Motor neuron (in vitro differentiated cells): ENCODE data around the gene PRKN. TPM values are rescaled to one million over a fixed set of nuclear protein-coding genes. Genes with fewer than 3 reads are reported as not detected.
"Not testable (repeated sequence)": the region's sequence is repeated elsewhere in the genome, so short reads cannot be mapped to it uniquely, and the experiment has no call there.

Experiments
- ATAC-seq, 8 experiments: fragments of 200-7000 bp; cut with Tn5 transposase; replicated peaks in 6 of 8; 2 replicates each; pipeline ENCODE4 v1.8.0; 2021; ENCODE audit warnings: mild to moderate bottlenecking in 8 of 8, moderate library complexity in 8 of 8
- H3K27ac ChIP-seq, 2 donors: fragments of 250-450 bp; sonication (Bioruptor Pico); 2 replicates each; pipeline ENCODE4 v1.9.0; 2021; ENCODE audit warnings: antibody characterized with exemption in 2 of 2, mild to moderate bottlenecking in 2 of 2, moderate library complexity in 1 of 2
- H3K4me1 ChIP-seq, 2 donors: fragments of 250-450 bp; sonication (Bioruptor Pico); replicated peaks in 1 of 2; 2 replicates each; pipeline ENCODE4 v1.6.1; 2021; ENCODE audit warnings: antibody characterized with exemption in 2 of 2, mild to moderate bottlenecking in 2 of 2, moderate library complexity in 1 of 2
- H3K4me3 ChIP-seq, 5 donors: fragments of 250-450 bp; sonication (Bioruptor Pico); 2 replicates each; pipeline ENCODE4 v1.9.0; 2021; ENCODE audit warnings: antibody characterized with exemption in 5 of 5, mild to moderate bottlenecking in 5 of 5, moderate library complexity in 4 of 5
- WGBS, 10 experiments: fragments of 450-650 bp; shearing (Covaris generic); methylation state at CpG; one replicate each; pipeline ENCODE4 v1.0.0; 2022; 5-methylcytosine and 5-hydroxymethylcytosine counted together
- in situ Hi-C, 9 experiments: fragments of 400-800 bp; cut with MboI; loops; one replicate each; pipeline ENCODE4 v1.15.0; 2021; ENCODE audit warnings: low sequenced_read_pairs in 9 of 9, low pct_unique_long_range_greater_than_20kb in 2 of 9; ENCODE audit not compliant: unreplicated experiment in 9 of 9
- total RNA-seq, 8 experiments: library from RNA; unstranded; fragments of 300-600 nt; gene quantifications; 2 replicates each; pipeline versions ENCODE4 v1.2.3 to v1.2.4, GENCODE V29; 2022

Gene PRKN
- total RNA-seq, 8 experiments from 2014 or later = 0.71 to 8.1 (median 2.9) TPM

DNA sequence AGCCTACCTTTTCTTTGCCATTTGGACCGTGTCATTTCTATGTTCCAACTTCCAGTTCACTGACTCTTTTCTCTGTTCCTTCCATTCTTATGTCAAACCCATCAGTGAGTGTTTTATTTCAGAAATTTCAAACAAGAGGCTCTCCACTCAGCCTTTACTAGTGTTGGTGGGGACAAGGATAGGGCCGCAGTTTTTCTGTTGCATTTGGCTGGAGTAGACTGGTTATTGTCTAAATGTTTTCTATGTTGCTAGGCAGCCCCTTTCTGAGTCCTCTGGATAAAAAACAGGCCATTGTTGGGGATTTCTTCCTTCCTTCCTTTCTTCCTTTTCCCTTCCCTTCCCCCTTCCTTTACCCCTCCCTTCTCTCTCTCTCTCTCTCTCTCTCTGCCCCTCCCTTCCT is 288.6 kb downstream of the PRKN start:
- in situ Hi-C loops = no loop called here
- WGBS, 10 experiments = 0 to 57% (median 21%) methylated on average over 1 to 2 of the region's 2 CpGs; no CpG with 5 or more reads in 1 of the 10 experiments
- H3K4me1 ChIP-seq = peaks cover 24% of the 10 kb centered on the region in 2 donors
- H3K4me3 ChIP-seq = no peak overlapping the region
- ATAC-seq = peak in 5 of 8 experiments; percentile 72 to 84 (median 77)
- peak overlapping the region in 1 of 2 donors; percentile 28 for H3K27ac ChIP-seq

DNA sequence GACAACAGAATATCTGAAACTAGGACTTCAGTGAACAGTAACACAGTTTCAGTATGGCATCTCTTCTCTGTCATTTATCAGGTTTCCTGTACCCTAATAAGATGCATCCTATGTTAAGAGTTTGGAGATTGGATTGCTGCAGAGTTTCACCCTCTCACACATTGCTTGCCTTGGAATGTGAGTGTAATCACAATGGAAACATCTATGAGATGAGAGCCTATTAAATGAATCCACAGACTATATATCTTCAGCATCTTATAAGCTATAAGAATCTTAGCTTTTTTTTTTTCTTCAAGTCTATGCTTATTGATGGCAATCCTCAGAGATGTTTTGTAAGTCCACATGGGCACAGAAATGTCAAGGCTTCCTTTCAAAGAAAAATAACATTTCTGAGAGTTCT is 292.5 kb downstream of the PRKN start:
- H3K4me3 ChIP-seq = no peak overlapping the region
- in situ Hi-C loops = no loop called here
- H3K27ac ChIP-seq = no peak overlapping the region
- H3K4me1 ChIP-seq = no peaks in the 10 kb centered on the region
- ATAC-seq = no peak

DNA sequence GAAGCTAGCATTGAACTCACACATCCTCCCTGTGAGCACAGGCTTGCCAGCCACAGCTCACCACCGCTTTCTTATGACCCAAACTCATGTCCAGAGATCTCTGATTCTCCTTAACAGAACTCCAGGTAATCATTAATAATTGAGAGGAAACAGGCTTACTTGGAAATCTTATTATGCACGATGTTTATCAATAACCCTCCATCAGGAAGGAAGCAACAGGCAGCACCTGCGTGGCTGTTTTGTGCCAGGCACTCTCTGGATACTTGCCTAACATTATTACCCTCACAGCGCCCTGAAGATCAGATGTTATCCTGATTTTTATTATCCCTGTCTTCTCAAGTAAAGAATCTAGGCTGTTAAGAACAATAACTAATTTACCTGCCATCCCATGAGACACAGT is 306.6 kb downstream of the PRKN start:
- in situ Hi-C loops = no loop called here
- 9 to 100% (median 88%) methylated on average over 1 to 4 of the region's 4 CpGs; no CpG with 5 or more reads in 1 of the 10 experiments for WGBS, 10 experiments
- ATAC-seq = no peak
- H3K4me3 ChIP-seq = no peak overlapping the region
- no peak overlapping the region for H3K27ac ChIP-seq
- H3K4me1 ChIP-seq = no peaks in the 10 kb centered on the region

DNA sequence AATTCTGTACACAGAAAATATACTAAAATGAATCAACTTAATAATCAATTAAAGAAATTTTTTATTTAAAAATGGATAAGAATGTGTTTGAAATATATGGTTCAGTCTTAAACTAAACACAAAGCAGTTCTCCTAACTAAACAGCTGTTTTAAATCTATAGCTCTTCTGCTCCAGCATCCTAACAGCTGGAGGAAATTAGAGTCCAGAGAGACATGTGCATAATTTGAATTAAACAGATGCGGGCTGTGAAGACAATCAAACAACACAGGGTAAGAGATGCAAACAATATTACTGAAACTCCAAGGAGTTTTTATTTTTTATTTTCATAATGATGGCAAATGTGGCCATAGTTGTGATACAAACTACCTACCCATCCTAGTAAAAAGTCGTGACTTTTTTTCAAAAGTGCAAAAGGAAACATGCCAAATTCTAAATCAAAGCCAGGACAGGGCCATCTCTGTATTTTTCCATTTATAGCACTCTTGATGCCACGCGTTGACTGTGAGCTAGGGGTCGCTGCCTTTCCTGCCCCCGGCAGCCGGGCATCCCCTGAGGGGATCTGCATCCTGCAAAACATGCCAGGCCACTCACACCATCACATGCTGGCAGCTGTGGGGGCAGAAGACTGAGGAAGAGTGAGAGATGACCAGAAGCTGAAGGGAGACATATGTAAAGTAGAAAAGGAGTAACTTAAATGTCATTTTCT is 310.6 kb downstream of the PRKN start:
- no peak overlapping the region for H3K27ac ChIP-seq
- no peak overlapping the region for H3K4me3 ChIP-seq
- 0 to 100% (median 92%) methylated on average over 1 to 6 of the region's 7 CpGs; no CpG with 5 or more reads in 2 of the 10 experiments for WGBS, 10 experiments
- in situ Hi-C loops = no loop called here
- no peak for ATAC-seq
- no peaks in the 10 kb centered on the region for H3K4me1 ChIP-seq

DNA sequence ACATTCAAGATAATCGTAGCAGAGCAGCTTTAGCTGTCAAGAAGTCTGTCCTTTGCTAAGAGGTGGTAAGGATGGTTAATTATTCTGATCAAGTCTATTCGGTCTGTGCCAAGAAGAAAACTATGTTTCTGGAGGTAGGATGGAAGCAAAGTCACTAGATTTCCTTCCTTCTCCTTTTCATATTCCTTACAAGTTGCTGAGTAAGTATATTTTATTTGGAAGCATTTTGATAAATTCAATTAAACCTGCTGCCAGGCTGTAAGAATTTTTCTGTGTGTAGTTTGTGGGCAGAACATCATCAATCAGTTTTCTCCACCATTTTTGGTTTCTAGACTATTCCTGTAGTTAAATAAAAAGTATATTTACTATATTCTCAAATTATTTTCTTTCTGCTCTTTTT is 311.3 kb downstream of the PRKN start:
- H3K4me3 ChIP-seq = no peak overlapping the region
- peaks cover 0 to under 1% of the 10 kb centered on the region in 2 donors for H3K4me1 ChIP-seq
- no peak overlapping the region for H3K27ac ChIP-seq
- WGBS, 10 experiments = 0 to 100% (median 94%) methylated on average over 1 to 2 of the region's 2 CpGs; no CpG with 5 or more reads in 3 of the 10 experiments
- in situ Hi-C loops = no loop called here
- no peak for ATAC-seq

- peak in 5 of 8 experiments; percentile 78 to 82 (median 80) for ATAC-seq
- H3K4me1 ChIP-seq = peaks cover 16 to 19% of the 10 kb centered on the region in 2 donors
- H3K4me3 ChIP-seq = no peak overlapping the region
- peak overlapping the region; percentile 20 to 53 for H3K27ac ChIP-seq
- WGBS, 10 experiments = 11 to 80% (median 21%) methylated on average over 1 to 7 of the region's 8 CpGs
- in situ Hi-C loops = no loop called here
These were observed 317.6 kb downstream of the PRKN start for GRCh38 chr6:162409741-162410691.

DNA sequence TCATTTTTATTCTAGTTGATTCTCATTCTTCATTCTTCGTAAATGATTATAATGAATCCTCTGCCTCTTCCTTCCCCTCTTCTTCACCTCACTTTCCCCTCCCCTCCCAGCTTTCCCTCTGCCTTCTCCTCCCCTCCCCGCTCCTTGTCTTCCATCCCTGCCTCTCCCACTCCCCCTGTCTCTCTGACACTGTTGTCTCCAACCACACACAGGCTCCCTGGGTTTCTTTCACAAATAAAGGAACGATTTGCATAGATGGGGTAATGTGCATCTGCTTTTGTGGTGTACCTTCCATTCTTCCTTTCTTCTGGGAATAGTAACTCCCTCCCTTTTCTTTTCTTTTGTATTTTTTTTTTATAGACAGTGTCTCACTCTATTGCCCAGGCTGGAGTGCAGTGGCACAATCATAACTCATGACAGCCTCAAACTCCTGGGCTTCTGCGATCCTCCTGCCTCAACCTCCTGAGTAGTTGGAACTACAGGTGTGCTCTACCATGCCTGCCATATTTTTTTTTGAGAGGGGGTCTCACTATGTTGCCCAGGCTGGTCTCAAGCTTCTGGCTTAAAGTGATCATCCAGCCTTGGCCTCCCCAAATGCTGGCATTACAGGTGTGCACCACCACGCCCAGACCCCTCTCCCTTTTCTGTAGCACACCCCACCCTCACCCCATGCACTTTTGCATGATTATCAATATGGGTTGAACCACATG is 318.6 kb downstream of the PRKN start:
- ATAC-seq = peak in 1 of 8 experiments; percentile 31
- Histone ChIP-seq H3K4me3 (no peak overlapping the region), H3K27ac (no peak overlapping the region), H3K4me1 (peaks cover 16 to 19% of the 10 kb centered on the region in 2 donors)
- in situ Hi-C loops = no loop called here
- WGBS, 10 experiments = 0 to 100% (median 40%) methylated on average over 1 to 4 of the region's 5 CpGs; no CpG with 5 or more reads in 3 of the 10 experiments

- in situ Hi-C loops = no loop called here
- Histone ChIP-seq H3K4me1 (peaks cover 4 to 8% of the 10 kb centered on the region in 2 donors), H3K27ac (no peak overlapping the region), H3K4me3 (no peak overlapping the region)
- no peak for ATAC-seq
- 0 to 100% (median 66%) methylated on average over 1 to 4 of the region's 4 CpGs; no CpG with 5 or more reads in 2 of the 10 experiments for WGBS, 10 experiments
These were observed 322.6 kb downstream of the PRKN start for GRCh38 chr6:162404951-162405350.

GRCh38 chr6:162403031-162403430 is 324.5 kb downstream of the PRKN start:
- Histone ChIP-seq H3K27ac (no peak overlapping the region), H3K4me3 (no peak overlapping the region), H3K4me1 (no peaks in the 10 kb centered on the region)
- WGBS, 10 experiments = 51 to 100% (median 90%) methylated on average over 1 to 11 of the region's 11 CpGs
- in situ Hi-C loops = no loop called here
- ATAC-seq = no peak

GRCh38 chr6:162395181-162395580 is 332.4 kb downstream of the PRKN start:
- Histone ChIP-seq H3K27ac (no peak overlapping the region), H3K4me3 (no peak overlapping the region), H3K4me1 (no peaks in the 10 kb centered on the region)
- no peak for ATAC-seq
- in situ Hi-C loops = no loop called here
- WGBS, 10 experiments = 67 to 100% (median 100%) methylated on average over 1 to 2 of the region's 2 CpGs; no CpG with 5 or more reads in 3 of the 10 experiments

GRCh38 chr6:162390961-162391811 is 336.4 kb downstream of the PRKN start:
- 0 to 99% (median 91%) methylated on average over 5 to 24 of the region's 25 CpGs for WGBS, 10 experiments
- H3K4me1 ChIP-seq, in situ Hi-C loops, H3K4me3 ChIP-seq, H3K27ac ChIP-seq: not testable (repeated sequence)
- ATAC-seq = peak in 1 of 8 experiments; percentile 31
